ENCODE measurements around the gene KIF1A.
"Not testable (repeated sequence)": the region's sequence is repeated elsewhere in the genome, so short reads cannot be mapped to it uniquely, and the experiment has no call there.

The KIF1A gene

DNA sequence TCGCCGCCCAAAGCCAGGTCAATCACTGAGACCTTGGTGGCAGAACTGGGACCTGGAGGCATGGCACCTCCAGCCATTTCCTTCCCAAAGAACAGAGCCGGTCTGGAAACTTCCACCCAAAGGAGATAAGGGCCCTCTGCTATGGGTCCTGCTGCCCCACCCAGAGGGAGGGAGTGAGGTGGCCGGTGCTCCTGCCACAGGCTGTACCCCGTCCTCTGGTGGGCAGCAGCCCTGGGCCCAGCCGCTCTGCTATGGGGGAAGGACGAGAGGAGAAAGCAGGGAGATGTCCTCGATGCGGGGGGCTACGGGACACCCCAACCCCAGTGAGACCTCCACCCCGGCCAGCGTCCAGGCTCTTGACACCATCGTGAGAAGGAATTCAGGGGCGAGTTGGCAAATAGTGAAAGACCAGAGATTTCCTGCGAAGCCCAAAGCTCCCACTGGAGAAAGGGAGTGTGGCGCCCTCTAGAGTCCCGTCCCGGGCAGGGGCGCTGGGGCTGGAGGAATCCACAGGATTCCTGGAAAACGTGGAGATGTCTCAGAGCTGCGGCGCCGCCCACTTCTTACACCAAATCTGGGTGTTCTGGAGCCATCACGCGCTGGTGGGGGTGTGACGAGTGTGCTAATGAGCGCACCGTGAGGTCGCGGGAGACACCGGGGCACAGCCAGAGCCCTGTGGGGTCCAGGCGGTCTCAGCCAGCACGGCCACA lies 121.0 kb downstream of the KIF1A start:
- peak; percentile 50 for FAIRE-seq

GRCh38 chr2:240696469-240696868 lies 123.5 kb downstream of the KIF1A start:
- not testable (repeated sequence) for FAIRE-seq

DNA sequence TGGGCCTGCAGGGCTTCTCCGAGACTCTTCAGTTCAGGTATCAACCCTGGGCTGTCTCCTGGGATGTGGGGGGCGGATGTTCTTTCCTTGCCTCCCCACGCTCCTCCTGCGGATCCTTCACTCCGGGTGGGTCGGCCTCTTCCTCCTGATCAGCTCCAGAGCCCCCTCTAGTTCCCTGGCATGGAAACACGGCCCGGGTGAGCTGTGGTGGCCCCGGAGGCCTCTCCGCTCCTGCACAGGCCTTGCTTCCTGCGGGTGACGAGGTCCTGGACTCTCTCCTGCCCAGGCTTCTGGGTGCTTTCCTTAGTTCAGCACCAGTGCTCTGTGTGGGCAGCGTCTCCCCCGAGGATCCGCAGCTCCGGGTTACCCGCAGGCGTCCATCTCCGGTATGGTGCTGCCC lies 124.4 kb downstream of the KIF1A start:
- not testable (repeated sequence) for FAIRE-seq

GRCh38 chr2:240694304-240694703 lies 125.7 kb downstream of the KIF1A start:
- FAIRE-seq = not testable (repeated sequence)

GRCh38 chr2:240692583-240693561 lies 127.1 kb downstream of the KIF1A start:
- FAIRE-seq = not testable (repeated sequence)

DNA sequence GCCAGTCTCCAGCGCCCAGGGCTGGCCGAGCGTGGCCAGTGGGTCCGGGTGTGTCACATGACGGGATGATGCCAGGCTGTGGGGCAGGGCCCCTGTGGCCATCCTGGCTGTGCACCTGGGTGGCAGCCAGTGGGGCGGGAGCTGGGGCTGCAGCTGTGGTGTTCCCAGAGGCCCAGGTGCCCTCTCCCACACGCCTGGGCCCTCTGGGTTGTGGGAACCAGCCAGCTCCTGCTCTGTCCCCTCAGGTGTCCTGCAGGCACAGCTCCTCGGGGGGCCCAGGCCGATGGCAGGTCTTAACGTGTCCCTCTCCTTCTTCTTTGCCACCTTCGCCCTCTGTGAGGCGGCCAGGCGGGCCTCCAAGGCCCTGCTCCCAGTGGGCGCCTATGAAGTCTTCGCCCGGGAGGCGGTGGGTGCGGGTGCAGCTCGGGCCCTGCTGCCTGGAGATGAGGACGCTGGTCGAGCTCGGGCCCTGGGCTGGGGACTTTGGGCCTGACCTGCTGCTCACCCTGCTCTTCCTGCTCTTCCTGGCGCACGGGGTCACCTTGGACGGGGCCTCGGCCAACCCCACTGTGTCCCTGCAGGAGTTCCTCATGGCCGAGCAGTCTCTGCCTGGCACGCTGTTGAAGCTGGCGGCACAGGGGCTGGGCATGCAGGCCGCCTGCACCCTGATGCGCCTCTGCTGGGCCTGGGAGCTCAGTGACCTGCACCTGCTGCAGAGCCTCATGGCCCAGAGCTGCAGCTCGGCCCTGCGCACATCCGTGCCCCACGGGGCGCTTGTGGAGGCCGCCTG lies 128.2 kb downstream of the KIF1A start, which contains the start of gene AQP12A:
TSS of gene AQP12A (plus strand) at position 236 of the 790 bp plus-strand sequence. CDS start at position 284, 48 bp downstream.
- FAIRE-seq = not testable (repeated sequence)

- FAIRE-seq = not testable (repeated sequence)
Measured at GRCh38 chr2:240691075-240691427, 129.0 kb downstream of the KIF1A start.

GRCh38 chr2:240690421-240691074 lies 129.5 kb downstream of the KIF1A start:
- FAIRE-seq = not testable (repeated sequence)

- no peak for FAIRE-seq
Measured at GRCh38 chr2:240689975-240690374, 130.0 kb downstream of the KIF1A start.

- FAIRE-seq = no peak
Measured at GRCh38 chr2:240688553-240688919, 131.5 kb downstream of the KIF1A start.

GRCh38 chr2:240687741-240688552 lies 132.1 kb downstream of the KIF1A start:
- no peak for FAIRE-seq

- FAIRE-seq = no peak
Measured at GRCh38 chr2:240687045-240687740, 132.8 kb downstream of the KIF1A start.

DNA sequence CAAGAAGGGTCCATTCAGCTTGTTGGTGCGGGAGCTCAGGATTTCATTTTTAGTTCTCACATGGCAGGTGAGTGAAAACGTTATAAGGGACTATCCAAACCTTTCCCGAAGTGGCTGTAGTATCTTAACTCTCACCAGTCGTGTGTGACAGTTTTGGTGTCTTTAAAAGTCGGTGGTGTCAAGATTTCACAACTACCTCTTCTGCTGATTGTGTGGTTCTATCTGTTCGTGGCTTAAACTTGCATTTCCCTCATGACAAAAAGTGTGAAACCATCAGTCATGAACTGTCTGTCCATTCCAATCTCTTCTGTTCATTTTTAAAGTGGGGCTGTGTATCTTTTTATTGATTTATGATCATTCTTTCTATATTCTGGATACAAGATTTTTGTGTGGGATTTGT lies 133.6 kb downstream of the KIF1A start:
- no peak for FAIRE-seq

DNA sequence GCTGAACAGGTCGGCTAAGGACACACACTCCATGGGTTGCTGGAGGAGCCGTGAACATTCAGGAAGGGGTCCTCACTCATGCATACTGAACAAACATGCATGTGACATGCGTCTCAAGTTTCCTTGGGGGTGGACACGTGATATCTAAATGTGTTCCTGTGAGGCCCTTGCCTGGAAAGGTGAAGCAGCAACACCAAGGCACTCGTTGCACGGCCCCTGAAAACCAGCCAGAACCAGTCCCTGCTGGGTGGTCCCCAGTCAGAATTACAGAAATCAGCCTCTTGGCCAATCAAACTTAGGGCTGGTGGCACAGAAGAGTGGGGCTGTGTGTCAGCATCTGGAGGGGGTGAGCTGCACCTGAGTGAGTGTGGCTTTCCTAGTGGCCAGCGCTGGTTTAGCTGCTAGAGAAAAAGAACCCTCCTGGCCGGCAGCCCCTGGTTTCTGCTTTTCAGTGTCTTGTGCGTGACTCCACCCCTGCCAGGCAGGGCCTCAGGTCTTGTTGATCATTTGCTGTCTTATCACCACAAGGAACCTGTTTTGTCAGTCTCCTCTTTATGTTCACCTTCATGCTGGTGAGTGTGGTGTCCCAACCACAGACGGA lies 134.1 kb downstream of the KIF1A start:
- FAIRE-seq = no peak

DNA sequence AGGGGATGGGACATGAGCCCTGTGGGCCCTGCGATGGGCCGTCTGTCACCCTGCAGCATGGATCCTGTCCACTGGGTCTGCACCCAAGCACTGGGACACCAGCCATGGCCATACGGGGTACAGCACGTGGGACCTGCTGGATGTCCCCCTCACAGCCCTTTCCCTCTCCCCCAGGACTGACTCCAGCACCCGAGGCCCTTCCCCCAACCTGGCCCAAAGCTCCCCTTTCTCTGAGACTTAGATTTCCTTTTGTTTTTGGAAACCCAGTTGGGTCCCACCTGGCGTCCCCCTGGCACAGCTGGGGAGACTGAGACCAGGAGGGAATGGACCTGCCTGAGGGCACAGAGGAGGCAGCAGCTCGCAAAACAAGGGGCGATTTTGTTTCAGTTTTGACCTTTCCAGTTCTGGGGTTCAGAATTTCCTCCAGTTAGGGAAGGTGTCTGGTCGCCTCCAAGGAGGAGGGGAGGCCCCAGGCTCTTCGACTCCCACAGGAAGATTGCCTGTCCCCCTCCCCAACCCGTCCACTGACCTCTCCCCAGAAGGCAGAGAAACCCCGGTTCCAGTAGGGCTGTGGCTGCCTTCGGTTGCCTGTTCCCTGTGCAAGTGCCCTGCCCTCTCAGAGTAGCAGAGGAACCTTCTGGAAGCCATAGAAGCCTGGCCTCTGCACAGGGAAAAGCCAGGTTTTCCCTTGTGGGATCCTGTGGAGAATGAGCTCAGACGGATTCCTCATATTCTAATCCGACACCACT lies 135.9 kb downstream of the KIF1A start:
- not testable (repeated sequence) for FAIRE-seq

DNA sequence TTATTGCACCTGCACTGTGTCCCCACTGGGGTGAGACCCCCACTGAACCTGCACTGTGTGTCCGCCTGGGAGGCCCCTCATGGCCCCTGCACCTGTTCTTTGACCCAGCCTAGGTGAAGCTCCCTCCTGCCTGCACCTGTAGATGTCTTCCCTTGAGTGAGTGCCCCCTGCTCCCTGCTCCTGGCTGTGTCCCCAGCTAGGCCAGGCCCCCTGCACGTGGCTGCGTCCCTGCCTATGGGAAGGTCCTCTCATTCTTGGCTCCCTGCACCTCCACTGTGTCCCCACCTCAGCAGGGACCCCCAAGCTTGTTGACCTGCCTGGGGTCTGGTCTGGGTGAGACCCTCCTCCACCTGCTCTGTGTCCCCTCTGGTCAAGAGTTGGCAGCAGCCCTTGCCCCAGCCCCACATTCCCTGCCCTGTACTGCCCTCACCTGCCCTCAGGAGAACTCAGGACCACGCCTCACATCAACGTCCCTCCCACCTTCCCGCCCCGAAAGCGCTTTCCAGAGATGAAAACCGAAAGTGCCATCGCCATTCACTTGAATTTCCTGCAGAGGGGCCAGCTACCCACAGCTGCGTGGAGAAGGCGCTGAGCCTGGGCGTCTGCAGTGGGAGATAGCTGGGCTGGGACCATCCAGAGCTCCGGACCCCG lies 136.6 kb downstream of the KIF1A start:
- not testable (repeated sequence) for FAIRE-seq

GRCh38 chr2:240682431-240683224 lies 137.4 kb downstream of the KIF1A start, which contains the start of gene AQP12B:
TSS of gene AQP12B (minus strand) at chr2:240682885. CDS start at chr2:240682837, 48 bp downstream.
- FAIRE-seq = not testable (repeated sequence)

- not testable (repeated sequence) for FAIRE-seq
Measured at GRCh38 chr2:240680185-240680584, 139.8 kb downstream of the KIF1A start.
